ENCODE measurements around the gene RGMB.

The RGMB gene

GRCh38 chr5:98813755-98814154, 40.3 kb downstream of the RGMB start:
- FAIRE-seq (no peak), DNase-seq (ENCODE audit: insufficient read length, low spot score) (no peak)
- TF ChIP-seq POLR2A (IDR thresholded peaks at IDR 0.05; ENCODE audit: low read depth, low read length) = no peak
- TF ChIP-seq TAF1 (IDR thresholded peaks at IDR 0.05; ENCODE audit: low read depth, low read length) = no peak
- no peak for TF ChIP-seq PAX5 (IDR thresholded peaks at IDR 0.05; ENCODE audit: insufficient read depth, low read length, severe bottlenecking)
- TF ChIP-seq POLR2AphosphoS5 (IDR thresholded peaks at IDR 0.05; ENCODE audit: low read depth, low read length) = no peak
- TF ChIP-seq SPI1 (IDR thresholded peaks at IDR 0.05; ENCODE audit: low read depth, low read length) = no peak
- no peak for TF ChIP-seq POU2F2 (IDR thresholded peaks at IDR 0.05; ENCODE audit: low read depth, low read length)

- DNase-seq (ENCODE audit: insufficient read length, low spot score) (no peak), FAIRE-seq (peak; percentile 40)
- TF ChIP-seq TAF1 (IDR thresholded peaks at IDR 0.05; ENCODE audit: low read depth, low read length) = no peak
- no peak for TF ChIP-seq PAX5 (IDR thresholded peaks at IDR 0.05; ENCODE audit: insufficient read depth, low read length, severe bottlenecking)
- no peak for TF ChIP-seq POLR2A (IDR thresholded peaks at IDR 0.05; ENCODE audit: low read depth, low read length)
- no peak for TF ChIP-seq POLR2AphosphoS5 (IDR thresholded peaks at IDR 0.05; ENCODE audit: low read depth, low read length)
- TF ChIP-seq POU2F2 (IDR thresholded peaks at IDR 0.05; ENCODE audit: low read depth, low read length) = no peak
- no peak for TF ChIP-seq SPI1 (IDR thresholded peaks at IDR 0.05; ENCODE audit: low read depth, low read length)
Measured at GRCh38 chr5:98816582-98817222, 43.2 kb downstream of the RGMB start.

GRCh38 chr5:98825582-98826375, 52.3 kb downstream of the RGMB start:
- no peak for TF ChIP-seq POU2F2 (IDR thresholded peaks at IDR 0.05; ENCODE audit: low read depth, low read length)
- no peak for TF ChIP-seq POLR2AphosphoS5 (IDR thresholded peaks at IDR 0.05; ENCODE audit: low read depth, low read length)
- TF ChIP-seq TAF1 (IDR thresholded peaks at IDR 0.05; ENCODE audit: low read depth, low read length) = no peak
- TF ChIP-seq PAX5 (IDR thresholded peaks at IDR 0.05; ENCODE audit: insufficient read depth, low read length, severe bottlenecking) = no peak
- 0 out of 2 replicates have a peak, but pooled peaks have one; percentile 6 for TF ChIP-seq SPI1 (IDR thresholded peaks at IDR 0.05; ENCODE audit: low read depth, low read length)
- no peak for DNase-seq (ENCODE audit: insufficient read length, low spot score)
- no peak for FAIRE-seq

- TF ChIP-seq SPI1 (IDR thresholded peaks at IDR 0.05; ENCODE audit: low read depth, low read length) (no peak), POU2F2 (IDR thresholded peaks at IDR 0.05; ENCODE audit: low read depth, low read length) (no peak), PAX5 (IDR thresholded peaks at IDR 0.05; ENCODE audit: insufficient read depth, low read length, severe bottlenecking) (no peak), TAF1 (IDR thresholded peaks at IDR 0.05; ENCODE audit: low read depth, low read length) (no peak), POLR2AphosphoS5 (IDR thresholded peaks at IDR 0.05; ENCODE audit: low read depth, low read length) (no peak), POLR2A (IDR thresholded peaks at IDR 0.05; ENCODE audit: low read depth, low read length) (no peak)
- FAIRE-seq (peak; percentile 61), DNase-seq (ENCODE audit: insufficient read length, low spot score) (no peak)
Measured at GRCh38 chr5:98827161-98827560, 53.7 kb downstream of the RGMB start.

GRCh38 chr5:98827588-98828284, 54.3 kb downstream of the RGMB start:
- DNase-seq (ENCODE audit: insufficient read length, low spot score) (no peak), FAIRE-seq (peak; percentile 51)
- TF ChIP-seq PAX5 (IDR thresholded peaks at IDR 0.05; ENCODE audit: insufficient read depth, low read length, severe bottlenecking) = no peak
- TF ChIP-seq POLR2A (IDR thresholded peaks at IDR 0.05; ENCODE audit: low read depth, low read length) = no peak
- TF ChIP-seq POU2F2 (IDR thresholded peaks at IDR 0.05; ENCODE audit: low read depth, low read length) = no peak
- no peak for TF ChIP-seq TAF1 (IDR thresholded peaks at IDR 0.05; ENCODE audit: low read depth, low read length)
- no peak for TF ChIP-seq SPI1 (IDR thresholded peaks at IDR 0.05; ENCODE audit: low read depth, low read length)
- no peak for TF ChIP-seq POLR2AphosphoS5 (IDR thresholded peaks at IDR 0.05; ENCODE audit: low read depth, low read length)

GRCh38 chr5:98836175-98836574, 62.7 kb downstream of the RGMB start:
- DNase-seq (ENCODE audit: insufficient read length, low spot score) (no peak), FAIRE-seq (no peak)
- TF ChIP-seq SPI1 (IDR thresholded peaks at IDR 0.05; ENCODE audit: low read depth, low read length) (no peak), PAX5 (IDR thresholded peaks at IDR 0.05; ENCODE audit: insufficient read depth, low read length, severe bottlenecking) (no peak), POU2F2 (IDR thresholded peaks at IDR 0.05; ENCODE audit: low read depth, low read length) (no peak), TAF1 (IDR thresholded peaks at IDR 0.05; ENCODE audit: low read depth, low read length) (no peak), POLR2A (IDR thresholded peaks at IDR 0.05; ENCODE audit: low read depth, low read length) (no peak), POLR2AphosphoS5 (IDR thresholded peaks at IDR 0.05; ENCODE audit: low read depth, low read length) (no peak)

- FAIRE-seq = peak; percentile 55
- TF ChIP-seq POLR2AphosphoS5 (IDR thresholded peaks at IDR 0.05; ENCODE audit: low read depth, low read length) (no peak), POLR2A (IDR thresholded peaks at IDR 0.05; ENCODE audit: low read depth, low read length) (no peak), POU2F2 (IDR thresholded peaks at IDR 0.05; ENCODE audit: low read depth, low read length) (no peak), SPI1 (IDR thresholded peaks at IDR 0.05; ENCODE audit: low read depth, low read length) (no peak), PAX5 (IDR thresholded peaks at IDR 0.05; ENCODE audit: insufficient read depth, low read length, severe bottlenecking) (no peak), TAF1 (IDR thresholded peaks at IDR 0.05; ENCODE audit: low read depth, low read length) (no peak)
- DNase-seq (ENCODE audit: insufficient read length, low spot score) = peak; percentile 9
Measured at GRCh38 chr5:98839469-98840383, 66.3 kb downstream of the RGMB start.

- DNase-seq (ENCODE audit: insufficient read length, low spot score) (no peak), FAIRE-seq (peak; percentile 28)
- TF ChIP-seq TAF1 (IDR thresholded peaks at IDR 0.05; ENCODE audit: low read depth, low read length) (no peak), POLR2A (IDR thresholded peaks at IDR 0.05; ENCODE audit: low read depth, low read length) (no peak), POU2F2 (IDR thresholded peaks at IDR 0.05; ENCODE audit: low read depth, low read length) (no peak), POLR2AphosphoS5 (IDR thresholded peaks at IDR 0.05; ENCODE audit: low read depth, low read length) (no peak), PAX5 (IDR thresholded peaks at IDR 0.05; ENCODE audit: insufficient read depth, low read length, severe bottlenecking) (no peak), SPI1 (IDR thresholded peaks at IDR 0.05; ENCODE audit: low read depth, low read length) (no peak)
Measured at GRCh38 chr5:98840946-98841345, 67.5 kb downstream of the RGMB start.
